Ovary (tissue), 3 donors: Measurements from ENCODE around the gene DDI2.

Source experiments
- EP300 ChIP-seq: sonication (generic); formaldehyde crosslinking; IDR thresholded peaks from one replicate; pipeline ENCODE4 v1.6.1; 2017; ENCODE audit warnings: antibody characterized with exemption
- POLR2A ChIP-seq: fragments of 450-650 bp; IDR thresholded peaks from one replicate; pipeline ENCODE4 v1.6.1; 2017; ENCODE audit warnings: antibody characterized with exemption, mild to moderate bottlenecking, moderate library complexity
- TF ChIP-seq, protein P1 (sequence below), 3 donors: fragments of 450-650 bp in 2 of 3; fragments of 200-600 bp in 1 of 3; IDR thresholded peaks; one replicate each; pipeline versions ENCODE4 v1.5.1 to v1.8.0; 2016 to 2022; ENCODE audit warnings: antibody characterized with exemption in 3 of 3, mild to moderate bottlenecking in 1 of 3
- donor health status: DM: no; HTN: no; CAD: no.

GRCh38 chr1:15636436-15636835, 19.2 kb downstream of the DDI2 start:
- TF ChIP-seq EP300: no peak
- TF ChIP-seq, protein P1, sequence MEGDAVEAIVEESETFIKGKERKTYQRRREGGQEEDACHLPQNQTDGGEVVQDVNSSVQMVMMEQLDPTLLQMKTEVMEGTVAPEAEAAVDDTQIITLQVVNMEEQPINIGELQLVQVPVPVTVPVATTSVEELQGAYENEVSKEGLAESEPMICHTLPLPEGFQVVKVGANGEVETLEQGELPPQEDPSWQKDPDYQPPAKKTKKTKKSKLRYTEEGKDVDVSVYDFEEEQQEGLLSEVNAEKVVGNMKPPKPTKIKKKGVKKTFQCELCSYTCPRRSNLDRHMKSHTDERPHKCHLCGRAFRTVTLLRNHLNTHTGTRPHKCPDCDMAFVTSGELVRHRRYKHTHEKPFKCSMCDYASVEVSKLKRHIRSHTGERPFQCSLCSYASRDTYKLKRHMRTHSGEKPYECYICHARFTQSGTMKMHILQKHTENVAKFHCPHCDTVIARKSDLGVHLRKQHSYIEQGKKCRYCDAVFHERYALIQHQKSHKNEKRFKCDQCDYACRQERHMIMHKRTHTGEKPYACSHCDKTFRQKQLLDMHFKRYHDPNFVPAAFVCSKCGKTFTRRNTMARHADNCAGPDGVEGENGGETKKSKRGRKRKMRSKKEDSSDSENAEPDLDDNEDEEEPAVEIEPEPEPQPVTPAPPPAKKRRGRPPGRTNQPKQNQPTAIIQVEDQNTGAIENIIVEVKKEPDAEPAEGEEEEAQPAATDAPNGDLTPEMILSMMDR (IDR thresholded peaks at IDR 0.05): no peak
- no peak for TF ChIP-seq POLR2A
